Esophagus squamous epithelium (tissue), 5 donors: ENCODE results near the gene CCDC192. TPM values are rescaled to one million over a fixed set of nuclear protein-coding genes. Genes with fewer than 3 reads are reported as not detected.

Source experiments
- DNase-seq: peaks from one replicate; lab custom pipeline; 2025; lab: John Stamatoyannopoulos, UW
- H3K27ac ChIP-seq, 4 donors: fragments of 200-600 bp; sonication (generic); one replicate each; pipeline ENCODE4 v1.5.1; 2016 to 2019; ENCODE audit warnings: mild to moderate bottlenecking in 1 of 4
- H3K27me3 ChIP-seq, 4 donors: fragments of 200-600 bp; sonication (generic); 1 replicate in 3 of 4; 2 replicates in 1 of 4; pipeline versions ENCODE4 v1.5.1 to v1.6.0; 2017 to 2021; ENCODE audit warnings: antibody characterized with exemption in 1 of 4
- H3K36me3 ChIP-seq, 3 donors: fragments of 200-600 bp; sonication (generic); one replicate each; pipeline ENCODE4 v1.5.1; 2016 to 2019
- H3K4me1 ChIP-seq, 3 donors: fragments of 200-600 bp; sonication (generic); one replicate each; pipeline ENCODE4 v1.5.1; 2017 to 2019
- H3K4me3 ChIP-seq, 4 donors: fragments of 200-600 bp; sonication (generic); 1 replicate in 3 of 4; 2 replicates in 1 of 4; pipeline ENCODE4 v1.5.1; 2016 to 2019; ENCODE audit warnings: mild to moderate bottlenecking in 2 of 4, moderate library complexity in 1 of 4
- H3K9me3 ChIP-seq, 3 donors: fragments of 200-600 bp; sonication (generic); one replicate each; pipeline ENCODE4 v1.5.1; 2016 to 2019
- POLR2A ChIP-seq, 4 donors: fragments of 450-650 bp; IDR thresholded peaks; one replicate each; pipeline ENCODE4 v1.6.1; 2017; ENCODE audit warnings: antibody characterized with exemption in 4 of 4, mild to moderate bottlenecking in 4 of 4, moderate library complexity in 3 of 4
- WGBS, 2 donors: methylation state at CpG; one replicate each; pipeline ENCODE4 v1.1.5; 2018; 5-methylcytosine and 5-hydroxymethylcytosine counted together
- intact Hi-C: fragments of 100-400 bp; cut with DNase I; formaldehyde crosslinking; loops from one replicate; pipeline ENCODE4 v1.15.0; 2022
- total RNA-seq, 4 donors: library from RNA; depleted of rRNA; stranded (reverse); fragments of >200 nt; gene quantifications; one replicate each; pipeline ENCODE4 v1.1.0, GENCODE V29; 2016
- TF ChIP-seq, protein P1 (sequence below), 6 experiments: fragments of 450-650 bp in 4 of 6; fragments of 200-600 bp in 2 of 6; sonication (generic) in 2 of 6; IDR thresholded peaks; one replicate each; pipeline ENCODE4 v1.5.1; 2016 to 2019; ENCODE audit warnings: antibody characterized with exemption in 6 of 6, mild to moderate bottlenecking in 4 of 6, moderate library complexity in 4 of 6
- donor health status: DM: yes; HTN: yes; CAD: no.

The CCDC192 gene
- total RNA-seq, 4 donors from 2014 or later, result not detected

GRCh38 chr5:127694518-127695171 is 8.5 kb upstream of the CCDC192 start:
- TF ChIP-seq, protein P1, sequence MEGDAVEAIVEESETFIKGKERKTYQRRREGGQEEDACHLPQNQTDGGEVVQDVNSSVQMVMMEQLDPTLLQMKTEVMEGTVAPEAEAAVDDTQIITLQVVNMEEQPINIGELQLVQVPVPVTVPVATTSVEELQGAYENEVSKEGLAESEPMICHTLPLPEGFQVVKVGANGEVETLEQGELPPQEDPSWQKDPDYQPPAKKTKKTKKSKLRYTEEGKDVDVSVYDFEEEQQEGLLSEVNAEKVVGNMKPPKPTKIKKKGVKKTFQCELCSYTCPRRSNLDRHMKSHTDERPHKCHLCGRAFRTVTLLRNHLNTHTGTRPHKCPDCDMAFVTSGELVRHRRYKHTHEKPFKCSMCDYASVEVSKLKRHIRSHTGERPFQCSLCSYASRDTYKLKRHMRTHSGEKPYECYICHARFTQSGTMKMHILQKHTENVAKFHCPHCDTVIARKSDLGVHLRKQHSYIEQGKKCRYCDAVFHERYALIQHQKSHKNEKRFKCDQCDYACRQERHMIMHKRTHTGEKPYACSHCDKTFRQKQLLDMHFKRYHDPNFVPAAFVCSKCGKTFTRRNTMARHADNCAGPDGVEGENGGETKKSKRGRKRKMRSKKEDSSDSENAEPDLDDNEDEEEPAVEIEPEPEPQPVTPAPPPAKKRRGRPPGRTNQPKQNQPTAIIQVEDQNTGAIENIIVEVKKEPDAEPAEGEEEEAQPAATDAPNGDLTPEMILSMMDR (IDR thresholded peaks at IDR 0.05), result no peak
- TF ChIP-seq POLR2A (IDR thresholded peaks at IDR 0.05), result no peak
- no peak overlapping the region for H3K27ac ChIP-seq
- no peak for DNase-seq
- no peak overlapping the region for H3K4me3 ChIP-seq
- no peaks in the 10 kb centered on the region for H3K36me3 ChIP-seq
- intact Hi-C loops, result no loop called here
- no peaks in the 10 kb centered on the region for H3K4me1 ChIP-seq
- WGBS, 2 donors, result 74 to 87% methylated on average over 1 of the region's 1 CpG
- no peaks in the 10 kb centered on the region for H3K27me3 ChIP-seq
- no peaks in the 10 kb centered on the region for H3K9me3 ChIP-seq

GRCh38 chr5:127695346-127695745 is 7.8 kb upstream of the CCDC192 start:
- Histone ChIP-seq H3K36me3 (no peaks in the 10 kb centered on the region), H3K27ac (no peak overlapping the region), H3K9me3 (no peaks in the 10 kb centered on the region), H3K4me3 (no peak overlapping the region), H3K4me1 (no peaks in the 10 kb centered on the region), H3K27me3 (no peaks in the 10 kb centered on the region)
- TF ChIP-seq, protein P1 (IDR thresholded peaks at IDR 0.05), result no peak
- no peak for TF ChIP-seq POLR2A (IDR thresholded peaks at IDR 0.05)
- no peak for DNase-seq
- intact Hi-C loops, result no loop called here

- TF ChIP-seq POLR2A (IDR thresholded peaks at IDR 0.05), result no peak
- TF ChIP-seq, protein P1 (IDR thresholded peaks at IDR 0.05), result no peak
- no peaks in the 10 kb centered on the region for H3K9me3 ChIP-seq
- no peak for DNase-seq
- no peaks in the 10 kb centered on the region for H3K36me3 ChIP-seq
- WGBS, 2 donors, result 70 to 71% methylated on average over 6 of the region's 6 CpGs
- no peak overlapping the region for H3K4me3 ChIP-seq
- no peaks in the 10 kb centered on the region for H3K27me3 ChIP-seq
- intact Hi-C loops, result no loop called here
- H3K27ac ChIP-seq, result no peak overlapping the region
- H3K4me1 ChIP-seq, result no peaks in the 10 kb centered on the region
Observed at GRCh38 chr5:127696683-127697082, 6.5 kb upstream of the CCDC192 start.

DNA sequence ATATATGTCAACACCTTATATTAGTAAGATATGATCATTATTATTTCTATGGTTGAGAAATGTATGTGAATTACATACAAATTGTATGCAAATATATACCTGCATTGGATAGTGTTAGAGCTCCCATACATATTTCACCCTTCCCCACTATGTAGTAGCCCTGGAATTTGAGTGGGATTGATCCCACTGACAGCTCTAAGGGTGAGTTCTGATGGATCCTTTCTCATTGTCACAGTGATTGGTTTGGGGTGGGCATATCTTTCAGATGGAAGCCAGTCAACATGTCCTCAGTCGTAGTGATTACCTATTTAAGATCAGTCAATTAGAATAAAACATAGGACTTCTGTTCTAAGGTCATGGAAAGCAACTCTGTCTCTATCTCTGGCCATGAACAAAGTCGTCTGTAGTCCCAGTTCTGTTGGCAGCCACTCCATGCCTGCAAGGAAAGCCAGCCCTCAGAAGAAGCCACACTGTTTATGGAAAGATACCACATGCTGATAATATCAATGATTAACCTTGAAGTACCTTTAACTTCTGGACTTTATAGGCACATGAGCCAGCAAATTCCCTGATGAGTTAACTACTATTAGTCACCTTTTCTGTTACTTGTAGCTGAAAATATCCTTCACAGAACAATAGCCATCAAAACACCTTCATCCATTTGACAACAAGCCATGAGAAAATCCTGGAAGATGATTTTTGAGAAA is 5.1 kb upstream of the CCDC192 start:
- H3K4me3 ChIP-seq, result no peak overlapping the region
- H3K27ac ChIP-seq, result no peak overlapping the region
- intact Hi-C loops, result no loop called here
- no peaks in the 10 kb centered on the region for H3K4me1 ChIP-seq
- TF ChIP-seq, protein P1 (IDR thresholded peaks at IDR 0.05), result no peak
- no peak for TF ChIP-seq POLR2A (IDR thresholded peaks at IDR 0.05)
- WGBS, 2 donors, result 52 to 64% methylated on average over 2 of the region's 2 CpGs
- H3K27me3 ChIP-seq, result no peaks in the 10 kb centered on the region
- H3K9me3 ChIP-seq, result no peaks in the 10 kb centered on the region
- no peaks in the 10 kb centered on the region for H3K36me3 ChIP-seq
- DNase-seq, result no peak

GRCh38 chr5:127699416-127699815 is 3.8 kb upstream of the CCDC192 start:
- Histone ChIP-seq H3K27ac (no peak overlapping the region), H3K4me1 (no peaks in the 10 kb centered on the region), H3K4me3 (no peak overlapping the region), H3K27me3 (no peaks in the 10 kb centered on the region), H3K9me3 (no peaks in the 10 kb centered on the region), H3K36me3 (no peaks in the 10 kb centered on the region)
- 82 to 87% methylated on average over 5 of the region's 5 CpGs for WGBS, 2 donors
- intact Hi-C loops, result no loop called here
- DNase-seq, result no peak
- TF ChIP-seq, protein P1 (IDR thresholded peaks at IDR 0.05), result no peak
- TF ChIP-seq POLR2A (IDR thresholded peaks at IDR 0.05), result no peak
